H9 (cell line): ENCODE results near the gene PANX2. TPM values are rescaled to one million over a fixed set of nuclear protein-coding genes. Genes with fewer than 3 reads are reported as not detected.

ENCODE experiments used
- DNase-seq: peaks from one replicate; pipeline ENCODE4 v3.0.0-alpha.2; 2017
- H2AFZ ChIP-seq: one replicate; pipeline ENCODE4 v1.6.1; 2013; ENCODE audit warnings: mild to moderate bottlenecking, low read length, control low read depth, moderate library complexity
- H2AK5ac ChIP-seq: 2 replicates; pipeline ENCODE4 v1.6.1; 2013; ENCODE audit warnings: low read length, control low read depth, mixed read lengths; ENCODE audit not compliant: insufficient read length
- H2BK120ac ChIP-seq: one replicate; pipeline ENCODE4 v1.6.1; 2013; ENCODE audit warnings: low read depth, mild to moderate bottlenecking, low read length, control low read depth, inconsistent platforms; ENCODE audit not compliant: poor library complexity, severe bottlenecking
- H2BK12ac ChIP-seq: 2 replicates; pipeline ENCODE4 v1.6.1; 2013; ENCODE audit warnings: low read length, control low read depth, mixed read lengths, low read depth; ENCODE audit not compliant: insufficient read length
- H2BK15ac ChIP-seq: 2 replicates; pipeline ENCODE4 v1.6.1; 2013; ENCODE audit warnings: low read depth, low read length, control low read depth
- H2BK20ac ChIP-seq: one replicate; pipeline ENCODE4 v1.6.1; 2013; ENCODE audit warnings: low read depth, mild to moderate bottlenecking, low read length, control low read depth, inconsistent platforms; ENCODE audit not compliant: poor library complexity, severe bottlenecking
- H2BK5ac ChIP-seq: 2 replicates; pipeline ENCODE4 v1.6.1; 2013; ENCODE audit warnings: low read length, control low read depth, mixed read lengths; ENCODE audit not compliant: insufficient read length
- H3K14ac ChIP-seq: 2 replicates; pipeline ENCODE4 v1.6.1; 2013; ENCODE audit warnings: low read length, control low read depth; ENCODE audit not compliant: insufficient read depth
- H3K18ac ChIP-seq: 2 replicates; pipeline ENCODE4 v1.6.1; 2013; ENCODE audit warnings: low read depth, mild to moderate bottlenecking, mixed read lengths, low read length, control low read depth; ENCODE audit not compliant: insufficient read length
- H3K23ac ChIP-seq: 2 replicates; pipeline ENCODE4 v1.6.1; 2013; ENCODE audit warnings: low read length, control low read depth, mixed read lengths, low read depth; ENCODE audit not compliant: insufficient read length
- H3K23me2 ChIP-seq: 2 replicates; pipeline ENCODE4 v1.6.1; 2013; ENCODE audit warnings: low read depth, mild to moderate bottlenecking, mixed read lengths, low read length, control low read depth; ENCODE audit not compliant: insufficient read length, poor library complexity, severe bottlenecking
- H3K27ac ChIP-seq: 2 replicates; pipeline ENCODE4 v1.5.1; 2013; ENCODE audit warnings: low read length, control low read depth, mixed read lengths, low read depth; ENCODE audit not compliant: insufficient read length
- H3K27me3 ChIP-seq: 2 replicates; pipeline ENCODE4 v1.6.1; 2013; ENCODE audit warnings: low read length, control low read depth, inconsistent platforms; ENCODE audit not compliant: insufficient read depth
- H3K4ac ChIP-seq: 2 replicates; pipeline ENCODE4 v1.6.1; 2013; ENCODE audit warnings: low read depth, mild to moderate bottlenecking, control low read depth, inconsistent platforms, low read length, moderate library complexity
- H3K4me1 ChIP-seq: 2 replicates; pipeline ENCODE4 v1.6.1; 2013; ENCODE audit warnings: low read length, control low read depth, inconsistent platforms; ENCODE audit not compliant: insufficient read depth
- H3K4me2 ChIP-seq: 2 replicates; pipeline ENCODE4 v1.6.1; 2013; ENCODE audit warnings: low read length, control low read depth, mixed read lengths; ENCODE audit not compliant: insufficient read length, insufficient read depth
- H3K56ac ChIP-seq: 2 replicates; pipeline ENCODE4 v1.6.1; 2013; ENCODE audit warnings: low read depth, mild to moderate bottlenecking, mixed read lengths, low read length, control low read depth; ENCODE audit not compliant: insufficient read length
- H3K79me1 ChIP-seq: 2 replicates; pipeline ENCODE4 v1.6.1; 2013; ENCODE audit warnings: low read depth, mild to moderate bottlenecking, moderate library complexity, low read length, control low read depth, inconsistent platforms; ENCODE audit not compliant: insufficient read depth, poor library complexity, severe bottlenecking
- H3K79me2 ChIP-seq: 2 replicates; pipeline ENCODE4 v1.6.1; 2013; ENCODE audit warnings: low read length, control low read depth, inconsistent platforms; ENCODE audit not compliant: insufficient read depth
- H3K9ac ChIP-seq: 2 replicates; pipeline ENCODE4 v1.6.1; 2013; ENCODE audit warnings: low read length, control low read depth, mixed read lengths; ENCODE audit not compliant: insufficient read length; ENCODE audit errors: extremely low read depth
- H3K9me3 ChIP-seq: one replicate; pipeline ENCODE4 v1.6.1; 2013; ENCODE audit warnings: low read depth, low read length, inconsistent platforms; ENCODE audit not compliant: control insufficient read depth
- H3T11ph ChIP-seq: one replicate; pipeline ENCODE4 v1.6.1; 2013; ENCODE audit warnings: mild to moderate bottlenecking, low read length, control low read depth, inconsistent platforms
- H4K20me1 ChIP-seq: one replicate; pipeline ENCODE4 v1.6.1; 2013; ENCODE audit not compliant: control insufficient read depth, insufficient read length, insufficient read depth
- H4K5ac ChIP-seq: 2 replicates; pipeline ENCODE4 v1.6.1; 2013; ENCODE audit warnings: low read depth, mild to moderate bottlenecking, mixed read lengths, low read length, control low read depth; ENCODE audit not compliant: insufficient read length
- H4K8ac ChIP-seq: replicated peaks from 2 replicates; pipeline ENCODE4 v1.6.1; 2013; ENCODE audit warnings: low read length, control low read depth, mixed read lengths, low read depth; ENCODE audit not compliant: insufficient read length
- H4K91ac ChIP-seq: 2 replicates; pipeline ENCODE4 v1.6.1; 2013; ENCODE audit warnings: low read depth, mild to moderate bottlenecking, moderate library complexity, mixed read lengths, low read length, control low read depth; ENCODE audit not compliant: insufficient read length
- H3K27ac Mint-ChIP-seq, 3 experiments: 2 replicates in 2 of 3; 3 replicates in 1 of 3; pipeline ENCODE4 v1.8.0; 2020 to 2021; ENCODE audit warnings: mixed read lengths in 3 of 3, mild to moderate bottlenecking in 1 of 3, moderate library complexity in 1 of 3
- H3K27me3 Mint-ChIP-seq: 2 replicates; pipeline ENCODE4 v1.8.0; 2021; ENCODE audit warnings: low read depth, mild to moderate bottlenecking, moderate library complexity, mixed read lengths
- H3K36me3 Mint-ChIP-seq, 3 experiments: 2 replicates in 2 of 3; 3 replicates in 1 of 3; pipeline ENCODE4 v1.8.0; 2020 to 2021; ENCODE audit warnings: low read depth in 3 of 3, mixed read lengths in 3 of 3; ENCODE audit not compliant: insufficient read depth in 1 of 3
- H3K4me1 Mint-ChIP-seq, 2 experiments: 2 replicates each; pipeline ENCODE4 v1.8.0; 2020; ENCODE audit warnings: mixed read lengths in 2 of 2
- H3K4me3 Mint-ChIP-seq, 2 experiments: 2 replicates in 1 of 2; 3 replicates in 1 of 2; pipeline ENCODE4 v1.8.0; 2020 to 2021; ENCODE audit warnings: mild to moderate bottlenecking in 2 of 2, mixed read lengths in 2 of 2, moderate library complexity in 1 of 2
- H3K9me3 Mint-ChIP-seq, 2 experiments: 2 replicates in 1 of 2; 3 replicates in 1 of 2; pipeline ENCODE4 v1.8.0; 2020; ENCODE audit warnings: mild to moderate bottlenecking in 2 of 2, mixed read lengths in 2 of 2, moderate library complexity in 1 of 2
- CTCF ChIP-seq: fragments of 200-600 bp; sonication (generic); conservative IDR thresholded peaks from 3 replicates; pipeline ENCODE4 v1.8.0; 2021; ENCODE audit warnings: antibody characterized with exemption, mild to moderate bottlenecking
- WGBS: extraction: QIAGEN DNeasy Blood & Tissue Kit; methylation state at CpG from one replicate; pipeline ENCODE4 v1.1.7; 2013; ENCODE audit warnings: missing lambda C conversion rate, low lambda C conversion rate, mixed read lengths; ENCODE audit not compliant: insufficient read length; ENCODE audit errors: extremely low coverage; 5-methylcytosine and 5-hydroxymethylcytosine counted together
- total RNA-seq: library from RNA; stranded (reverse); gene quantifications from 2 replicates; pipeline ENCODE4 v1.2.1, GENCODE V29; 2021

Gene PANX2
- total RNA-seq, 1 experiment from 2014 or later, result 8.0 TPM

DNA sequence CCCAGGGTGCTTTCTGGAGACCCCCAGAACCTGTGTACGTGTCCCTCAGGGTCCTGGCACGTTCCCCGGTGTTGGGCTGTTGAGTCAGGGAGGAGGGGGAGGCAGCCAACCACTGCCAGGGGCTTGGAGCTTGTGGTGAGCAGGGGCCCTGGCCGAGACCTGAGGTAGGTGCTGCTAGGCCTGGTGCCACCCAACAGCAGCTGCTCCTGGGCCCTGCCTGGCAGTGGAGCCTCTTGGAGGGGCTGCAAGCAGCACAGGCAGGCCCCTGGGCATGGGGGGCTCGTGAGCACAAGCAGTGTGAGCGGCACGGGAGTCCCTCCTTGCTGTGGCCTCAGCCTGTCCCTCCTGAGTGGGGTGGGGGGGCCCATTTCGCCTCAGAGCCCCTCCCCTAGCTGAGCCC, 23.1 kb downstream of the PANX2 start:
- H3K36me3 Mint-ChIP-seq, result peaks cover 4 to 21% (median 12%) of the 10 kb centered on the region in 3 experiments
- no peak overlapping the region for H3K4me3 Mint-ChIP-seq
- Histone ChIP-seq H2BK20ac (no peak overlapping the region), H2BK12ac (no peak overlapping the region), H3K18ac (no peak overlapping the region), H3K4ac (no peak overlapping the region), H3K4me2 (no peak overlapping the region), H2BK15ac (no peak overlapping the region), H3K23me2 (no peaks in the 10 kb centered on the region), H3K9me3 (no peaks in the 10 kb centered on the region), H4K20me1 (no peaks in the 10 kb centered on the region), H4K8ac (no peak overlapping the region), H3K4me1 (no peaks in the 10 kb centered on the region), H4K91ac (no peak overlapping the region), H3K56ac (no peak overlapping the region), H3K14ac (no peak overlapping the region), H3K79me2 (no peaks in the 10 kb centered on the region; the same call in 1 of the 2 replicates), H2BK5ac (no peak overlapping the region), H2BK120ac (no peak overlapping the region), H3K27ac (no peak overlapping the region), H2AK5ac (no peak overlapping the region), H3K23ac (no peak overlapping the region), H3K9ac (no peak overlapping the region), H2AFZ (no peak overlapping the region), H3K79me1 (no peaks in the 10 kb centered on the region), H3K27me3 (no peaks in the 10 kb centered on the region), H4K5ac (no peak overlapping the region), H3T11ph (no peak overlapping the region)
- peaks cover 4 to 17% of the 10 kb centered on the region in 2 experiments; a peak in 3 of 4 replicates for H3K4me1 Mint-ChIP-seq
- WGBS, result no CpG with 5 or more reads among the region's 8 CpGs
- H3K9me3 Mint-ChIP-seq, result no peaks in the 10 kb centered on the region
- TF ChIP-seq CTCF, result no peak
- no peak overlapping the region for H3K27ac Mint-ChIP-seq
- no peaks in the 10 kb centered on the region for H3K27me3 Mint-ChIP-seq
- DNase-seq, result no peak
